Right cardiac atrium (tissue), 5 donors: Measurements from ENCODE around the gene CUBN. TPM values are rescaled to one million over a fixed set of nuclear protein-coding genes. Genes with fewer than 3 reads are reported as not detected.

Experiments used
- ATAC-seq, 2 donors: fragments of 200-7000 bp; cut with Tn5 transposase; one replicate each; pipeline versions ENCODE4 v1.8.0 to v1.9.1; 2020; ENCODE audit warnings: moderate library complexity in 2 of 2, mild to moderate bottlenecking in 1 of 2
- DNase-seq, 3 donors: peaks; one replicate each; pipeline ENCODE4 v3.0.0-alpha.2; 2020
- H3K27ac ChIP-seq: one replicate; pipeline ENCODE4 v1.5.1; 2013; ENCODE audit warnings: mild to moderate bottlenecking, low read length, control low read depth, moderate library complexity
- H3K27me3 ChIP-seq: one replicate; pipeline ENCODE4 v1.6.1; 2013; ENCODE audit not compliant: control insufficient read depth, insufficient read depth
- H3K4me1 ChIP-seq: one replicate; pipeline ENCODE4 v1.6.1; 2013; ENCODE audit warnings: low read length; ENCODE audit not compliant: control insufficient read depth, insufficient read depth
- H3K4me3 ChIP-seq: one replicate; pipeline ENCODE4 v1.5.1; 2013; ENCODE audit warnings: low read length, control low read depth
- H3K9me3 ChIP-seq: one replicate; pipeline ENCODE4 v1.6.1; 2013; ENCODE audit warnings: low read length; ENCODE audit not compliant: control insufficient read depth
- WGBS: extraction: QIAGEN DNeasy Blood & Tissue Kit; methylation state at CpG from one replicate; pipeline ENCODE4 v1.1.7; 2013; 5-methylcytosine and 5-hydroxymethylcytosine counted together
- intact Hi-C, 4 donors: fragments of 100-400 bp; cut with DNase I; formaldehyde crosslinking; loops; one replicate each; pipeline versions ENCODE4 v1.11.0 to v1.14.0; 2022 to 2023
- polyA plus RNA-seq: library from polyadenylated mRNA; stranded (reverse); fragments of 200-250 nt; gene quantifications from one replicate; pipeline ENCODE4 v1.2.3, GENCODE V29; 2013
- total RNA-seq, 4 donors: library from RNA; stranded (reverse); fragmentation: NEBNext Ultra II Directional; extraction: Animal tissue kit (Norgen Biotek cat#: 25700); gene quantifications; one replicate each; pipeline ENCODE4 v1.2.1, GENCODE V29; 2021
- donor health status: healthy with polysubstance abuse.
- donor health status: DM: no; HTN: yes; CAD: no.
- donor health status: DM: no; HTN: no; CAD: no.
- donor health status: DM: no; HTN: yes; CAD: no; lungs with severe emphysema.
- donor health status: DM: yes; HTN: yes; CAD: no.

CUBN gene
- total and polyA plus RNA-seq, 5 donors, result 0.41 to 1.3 (median 0.91) TPM

DNA sequence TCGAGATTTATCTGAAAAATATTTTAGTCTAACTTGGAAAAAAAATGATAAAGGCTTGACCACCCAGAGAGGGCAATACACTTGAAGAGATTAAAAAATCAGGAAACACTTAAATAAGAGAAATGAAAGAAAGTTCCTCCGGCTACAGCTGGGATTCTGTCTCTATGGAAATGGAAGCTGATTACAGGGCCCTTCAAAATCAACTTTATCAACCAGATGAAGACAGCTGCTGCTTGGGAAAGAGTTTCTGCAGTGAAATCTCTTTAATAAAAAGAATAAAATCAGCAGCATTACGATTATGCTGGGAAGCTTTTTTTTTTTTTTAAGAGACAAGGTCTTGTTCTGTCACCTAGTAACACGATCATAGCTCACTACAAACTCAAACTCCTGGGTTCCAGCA, 316.9 kb downstream of the CUBN start:
- H3K9me3 ChIP-seq, result no peaks in the 10 kb centered on the region
- no peak overlapping the region for H3K27ac ChIP-seq
- no peak for DNase-seq
- ATAC-seq, result no peak
- no peaks in the 10 kb centered on the region for H3K27me3 ChIP-seq
- H3K4me1 ChIP-seq, result peaks cover 11% of the 10 kb centered on the region
- no peak overlapping the region for H3K4me3 ChIP-seq
- WGBS, result 54% methylated on average over 4 of the region's 4 CpGs
- intact Hi-C loops, result no loop called here

DNA sequence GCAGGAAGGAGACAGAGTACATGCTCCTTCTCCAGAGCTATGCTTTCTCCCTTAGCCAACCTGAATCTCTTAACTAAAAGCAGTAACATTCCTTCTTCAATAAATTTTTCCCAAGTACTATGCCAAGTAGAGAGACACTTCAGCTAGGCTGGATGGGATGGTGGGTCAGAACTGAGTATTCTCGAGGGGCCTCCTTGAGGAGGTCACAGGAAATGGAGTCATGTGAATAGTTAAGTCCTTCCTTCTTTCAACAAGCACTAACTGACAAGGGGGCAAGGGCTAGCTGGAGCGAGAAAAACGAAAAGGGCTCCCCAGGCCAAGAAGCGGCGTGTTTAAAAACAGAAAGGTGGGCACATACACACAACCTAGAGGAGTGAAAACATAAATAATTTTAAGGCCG, 317.8 kb downstream of the CUBN start:
- H3K4me3 ChIP-seq, result no peak overlapping the region
- intact Hi-C loops, result no loop called here
- WGBS, result 71% methylated on average over 6 of the region's 6 CpGs
- peak in 1 of 2 donors; percentile 30 for ATAC-seq
- H3K4me1 ChIP-seq, result peaks cover 11% of the 10 kb centered on the region
- no peaks in the 10 kb centered on the region for H3K9me3 ChIP-seq
- no peaks in the 10 kb centered on the region for H3K27me3 ChIP-seq
- no peak for DNase-seq
- no peak overlapping the region for H3K27ac ChIP-seq

DNA sequence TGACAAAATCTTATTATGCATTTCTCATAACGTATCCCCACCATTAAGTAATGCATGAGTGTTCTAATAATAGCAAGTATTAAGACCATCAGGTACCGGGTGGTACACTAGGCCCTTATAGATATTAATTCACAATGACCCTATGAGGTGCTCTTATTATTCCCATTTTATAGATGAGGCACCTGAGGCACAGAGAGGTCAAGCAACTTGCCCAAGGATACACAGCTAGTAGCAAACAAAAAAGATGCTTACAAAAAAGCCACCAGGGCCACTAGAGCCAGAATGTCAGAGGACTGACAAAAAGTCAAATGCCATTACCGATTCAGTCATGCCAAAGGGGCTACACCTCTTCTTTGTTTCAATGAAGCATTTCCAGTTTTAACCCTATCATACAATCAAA, 318.3 kb downstream of the CUBN start:
- 73% methylated on average over 3 of the region's 3 CpGs for WGBS
- Histone ChIP-seq H3K27me3 (no peaks in the 10 kb centered on the region), H3K27ac (no peak overlapping the region), H3K4me1 (peaks cover 10% of the 10 kb centered on the region), H3K4me3 (no peak overlapping the region), H3K9me3 (no peaks in the 10 kb centered on the region)
- ATAC-seq (no peak), DNase-seq (no peak)
- intact Hi-C loops, result no loop called here

- ATAC-seq, result peak; percentile 55 to 76
- Histone ChIP-seq H3K27ac (no peak overlapping the region), H3K27me3 (no peaks in the 10 kb centered on the region), H3K4me1 (peaks cover 3% of the 10 kb centered on the region), H3K4me3 (no peak overlapping the region), H3K9me3 (no peaks in the 10 kb centered on the region)
- WGBS, result 70% methylated on average over 6 of the region's 6 CpGs
- DNase-seq, result peak in 2 of 3 donors; percentile 33 to 76
- intact Hi-C loops, result loop anchor here in 1 of 4 donors (10.0 kb wide), 1 partner anchor 904 kb away; no protein-coding TSS in a partner anchor
These were observed 320.4 kb downstream of the CUBN start for GRCh38 chr10:16809074-16809718.

- Histone ChIP-seq H3K4me1 (peaks cover 1% of the 10 kb centered on the region), H3K9me3 (no peaks in the 10 kb centered on the region), H3K27ac (no peak overlapping the region), H3K4me3 (no peak overlapping the region), H3K27me3 (no peaks in the 10 kb centered on the region)
- 91% methylated on average over 4 of the region's 4 CpGs for WGBS
- ATAC-seq, result no peak
- no peak for DNase-seq
- intact Hi-C loops, result loop anchor here in 1 of 4 donors (10.0 kb wide), 1 partner anchor 899 kb away; no protein-coding TSS in a partner anchor
These were observed 325.5 kb downstream of the CUBN start for GRCh38 chr10:16804123-16804522.

DNA sequence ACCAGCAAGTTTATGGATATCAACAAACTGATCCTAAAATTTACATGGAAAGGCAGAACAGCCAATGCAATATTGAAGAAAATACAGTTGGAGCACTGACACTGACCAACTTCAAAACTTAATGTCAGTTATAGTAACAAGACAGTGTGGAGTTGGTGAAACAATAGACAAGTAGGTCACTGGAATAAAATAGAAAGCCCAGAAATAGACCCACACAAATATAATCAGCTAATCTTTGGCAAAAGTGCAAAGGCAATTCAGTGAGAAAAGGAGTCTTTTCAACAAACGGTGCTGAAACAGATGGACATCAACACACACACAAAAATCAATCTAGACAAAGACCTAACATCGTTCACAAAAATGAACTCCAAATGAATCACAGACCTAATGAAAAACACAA, 326.1 kb downstream of the CUBN start:
- ATAC-seq, result no peak
- H3K27ac ChIP-seq, result no peak overlapping the region
- no peaks in the 10 kb centered on the region for H3K27me3 ChIP-seq
- intact Hi-C loops, result loop anchor here in 1 of 4 donors (10.0 kb wide), 1 partner anchor 899 kb away; no protein-coding TSS in a partner anchor
- H3K9me3 ChIP-seq, result no peaks in the 10 kb centered on the region
- 35% methylated on average over 2 of the region's 2 CpGs for WGBS
- no peaks in the 10 kb centered on the region for H3K4me1 ChIP-seq
- H3K4me3 ChIP-seq, result no peak overlapping the region
- no peak for DNase-seq

- H3K4me3 ChIP-seq, result no peak overlapping the region
- WGBS, result 67% methylated on average over 8 of the region's 8 CpGs
- DNase-seq (no peak), ATAC-seq (peak in 1 of 2 donors; percentile 16)
- H3K4me1 ChIP-seq, result no peaks in the 10 kb centered on the region
- intact Hi-C loops, result loop anchor here in 1 of 4 donors (10.0 kb wide), 1 partner anchor 895 kb away; no protein-coding TSS in a partner anchor
- no peak overlapping the region for H3K27ac ChIP-seq
- no peaks in the 10 kb centered on the region for H3K27me3 ChIP-seq
- no peaks in the 10 kb centered on the region for H3K9me3 ChIP-seq
These were observed 330.0 kb downstream of the CUBN start for GRCh38 chr10:16799621-16800020.

DNA sequence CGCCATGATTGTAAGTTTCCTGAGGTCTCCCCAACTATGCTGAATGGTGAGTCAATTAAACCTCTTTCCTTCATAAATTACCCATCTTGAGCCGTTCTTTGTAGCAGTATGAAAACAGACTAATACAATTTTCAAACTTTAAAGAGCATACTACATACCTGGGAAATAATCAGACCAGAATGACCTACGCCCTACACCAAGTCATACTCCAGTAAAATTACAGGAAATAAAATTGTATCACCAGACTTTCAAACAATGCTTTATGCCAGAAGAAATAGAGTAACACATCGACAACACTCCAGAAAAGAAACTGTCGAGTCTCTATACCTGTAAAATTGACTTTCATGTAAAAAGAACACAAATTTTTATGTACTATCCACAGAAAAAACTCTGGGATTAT, 331.0 kb downstream of the CUBN start:
- intact Hi-C loops, result no loop called here
- no peak for ATAC-seq
- Histone ChIP-seq H3K4me1 (no peaks in the 10 kb centered on the region), H3K4me3 (no peak overlapping the region), H3K27ac (no peak overlapping the region), H3K27me3 (no peaks in the 10 kb centered on the region), H3K9me3 (no peaks in the 10 kb centered on the region)
- 91% methylated on average over 5 of the region's 5 CpGs for WGBS
- DNase-seq, result no peak

DNA sequence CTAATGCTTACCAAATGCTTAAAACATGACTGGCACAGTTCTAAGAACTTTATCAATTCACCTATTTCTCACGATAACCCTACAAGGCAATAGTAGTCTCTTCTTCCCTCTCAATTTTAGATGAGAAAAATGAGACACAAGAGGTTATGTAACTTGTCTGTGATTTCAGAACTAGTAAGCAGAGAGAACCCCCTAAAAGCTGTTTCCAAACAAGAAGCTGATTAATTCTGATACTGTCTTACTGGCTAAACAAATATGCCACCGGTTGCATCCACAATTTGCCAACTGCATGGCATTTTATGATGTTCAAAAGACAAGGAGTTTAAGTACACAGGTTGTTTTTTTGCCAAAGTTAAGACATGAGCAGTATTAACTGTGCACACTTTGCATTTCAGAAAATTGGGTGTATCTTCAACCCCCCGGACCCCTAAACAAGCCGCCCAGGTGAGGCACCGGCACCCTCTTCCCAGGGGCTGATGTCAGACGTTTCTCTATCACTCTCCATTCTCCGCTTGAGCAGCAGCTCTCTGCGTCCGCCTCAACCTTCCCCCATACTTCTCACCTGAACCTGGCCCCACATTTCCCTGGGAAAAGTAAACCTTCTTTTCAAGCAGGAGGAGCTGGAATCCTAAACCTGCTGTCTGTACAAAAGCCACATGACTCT, 334.1 kb downstream of the CUBN start:
- intact Hi-C loops, result no loop called here
- 72% methylated on average over 9 of the region's 9 CpGs for WGBS

DNA sequence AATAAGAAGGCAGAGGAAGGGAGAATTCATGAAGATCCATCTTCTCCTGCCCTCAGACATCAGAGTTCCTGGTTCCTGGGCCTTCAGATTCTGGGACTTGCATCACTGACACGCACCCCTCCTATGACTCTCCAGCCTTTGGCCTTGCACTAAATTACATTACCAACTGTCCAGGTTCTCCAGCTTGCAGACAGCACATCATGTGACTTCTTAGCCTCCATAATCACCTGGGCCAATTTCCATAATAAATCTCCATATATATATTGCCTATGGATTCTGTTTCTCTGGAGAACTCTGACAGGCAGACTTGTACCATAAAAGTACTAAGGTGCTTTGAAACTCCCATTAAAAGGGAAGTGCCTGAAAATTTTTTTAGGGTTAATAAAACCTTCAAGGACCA, 335.6 kb downstream of the CUBN start:
- H3K27me3 ChIP-seq, result no peaks in the 10 kb centered on the region
- no peak for DNase-seq
- ATAC-seq, result no peak
- H3K4me1 ChIP-seq, result no peaks in the 10 kb centered on the region
- 98% methylated on average over 1 of the region's 1 CpG for WGBS
- H3K27ac ChIP-seq, result no peak overlapping the region
- H3K9me3 ChIP-seq, result no peaks in the 10 kb centered on the region
- H3K4me3 ChIP-seq, result no peak overlapping the region
- intact Hi-C loops, result no loop called here

More for the DNA sequence above, 334.1 kb downstream of the CUBN start:
- Histone ChIP-seq H3K27ac (no peak overlapping the region), H3K4me3 (no peak overlapping the region), H3K27me3 (no peaks in the 10 kb centered on the region), H3K4me1 (no peaks in the 10 kb centered on the region), H3K9me3 (no peaks in the 10 kb centered on the region)
- DNase-seq (no peak), ATAC-seq (no peak)

DNA sequence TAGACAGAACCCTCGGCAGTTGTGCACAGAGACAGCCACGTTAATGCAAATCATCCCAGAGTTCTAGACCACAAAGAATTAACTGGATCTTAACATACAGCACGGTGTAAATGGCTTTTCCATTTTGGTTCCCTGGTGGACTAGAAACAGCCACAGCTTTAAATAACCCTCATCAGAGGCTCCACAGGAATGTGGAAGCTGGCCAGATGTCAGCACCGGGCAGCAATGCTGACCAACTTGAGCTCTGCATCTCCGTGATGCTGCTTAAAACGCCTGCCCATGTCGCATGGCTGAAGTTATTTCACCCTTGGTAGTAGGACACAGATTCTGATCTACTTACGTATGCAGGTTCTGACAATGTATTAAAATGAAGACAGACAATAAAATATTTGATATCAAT, 336.9 kb downstream of the CUBN start:
- Histone ChIP-seq H3K9me3 (no peaks in the 10 kb centered on the region), H3K27me3 (no peaks in the 10 kb centered on the region), H3K27ac (peak overlapping the region; percentile 56), H3K4me3 (no peak overlapping the region), H3K4me1 (no peaks in the 10 kb centered on the region)
- DNase-seq (peak; percentile 37 to 73 (median 69)), ATAC-seq (peak; percentile 81 to 90)
- 67% methylated on average over 8 of the region's 8 CpGs for WGBS
- intact Hi-C loops, result no loop called here
